ENCODE results near the gene DHCR24.
"Not testable (repeated sequence)": the region's sequence is repeated elsewhere in the genome, so short reads cannot be mapped to it uniquely, and the experiment has no call there.

The DHCR24 gene, protein sequence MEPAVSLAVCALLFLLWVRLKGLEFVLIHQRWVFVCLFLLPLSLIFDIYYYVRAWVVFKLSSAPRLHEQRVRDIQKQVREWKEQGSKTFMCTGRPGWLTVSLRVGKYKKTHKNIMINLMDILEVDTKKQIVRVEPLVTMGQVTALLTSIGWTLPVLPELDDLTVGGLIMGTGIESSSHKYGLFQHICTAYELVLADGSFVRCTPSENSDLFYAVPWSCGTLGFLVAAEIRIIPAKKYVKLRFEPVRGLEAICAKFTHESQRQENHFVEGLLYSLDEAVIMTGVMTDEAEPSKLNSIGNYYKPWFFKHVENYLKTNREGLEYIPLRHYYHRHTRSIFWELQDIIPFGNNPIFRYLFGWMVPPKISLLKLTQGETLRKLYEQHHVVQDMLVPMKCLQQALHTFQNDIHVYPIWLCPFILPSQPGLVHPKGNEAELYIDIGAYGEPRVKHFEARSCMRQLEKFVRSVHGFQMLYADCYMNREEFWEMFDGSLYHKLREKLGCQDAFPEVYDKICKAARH

GRCh38 chr1:54886724-54887664 lies at the start of gene DHCR24:
TSS of gene DHCR24 (minus strand) at chr1:54887195. CDS start at chr1:54887119, 76 bp downstream.
- DNase-seq (ENCODE audit: low read depth, low spot score), result peak; percentile 92

- DNase-seq (ENCODE audit: low read depth, low spot score), result no peak
These were observed 49.8 kb upstream of the DHCR24 start for GRCh38 chr1:54936791-54937190.

DNA sequence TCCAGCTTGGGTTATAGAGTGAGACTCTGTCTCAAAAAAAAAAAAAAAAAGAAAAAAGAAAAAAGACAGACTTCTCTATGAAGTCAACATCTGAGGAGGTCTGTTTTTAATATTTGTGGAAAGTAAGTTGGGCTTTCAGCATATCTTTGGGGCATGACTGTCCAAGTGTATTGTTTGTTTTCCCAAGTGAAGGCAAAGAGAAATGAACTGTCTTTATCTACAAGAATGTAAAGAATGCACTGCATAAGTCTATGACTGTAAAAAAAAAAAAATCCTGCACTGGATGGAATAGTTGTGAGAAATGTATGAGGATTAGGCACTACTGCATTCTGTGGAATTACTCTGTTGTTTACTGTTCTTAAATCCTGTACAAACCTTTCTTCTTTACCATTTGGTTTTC lies 47.9 kb upstream of the DHCR24 start:
- no peak for DNase-seq (ENCODE audit: low read depth, low spot score)

DNA sequence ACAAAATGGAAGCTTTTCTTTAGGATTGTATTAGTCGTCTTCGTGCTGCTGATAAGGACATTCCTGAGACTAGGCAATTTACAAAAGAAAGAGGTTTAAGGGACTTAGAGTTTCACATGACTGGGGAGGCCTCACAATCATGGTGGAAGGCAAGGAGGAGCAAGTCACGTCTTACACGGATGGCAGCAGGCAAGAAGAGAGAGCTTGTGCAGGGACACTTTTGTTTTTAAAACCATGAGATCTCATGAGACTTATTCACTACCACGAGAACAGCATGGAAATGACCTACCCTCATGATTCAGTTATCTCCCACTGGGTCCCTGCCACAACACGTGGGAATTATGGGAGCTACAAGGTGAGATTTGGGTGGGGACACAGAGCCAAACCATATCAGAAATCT lies 47.1 kb upstream of the DHCR24 start:
- not testable (repeated sequence) for DNase-seq (ENCODE audit: low read depth, low spot score)

DNA sequence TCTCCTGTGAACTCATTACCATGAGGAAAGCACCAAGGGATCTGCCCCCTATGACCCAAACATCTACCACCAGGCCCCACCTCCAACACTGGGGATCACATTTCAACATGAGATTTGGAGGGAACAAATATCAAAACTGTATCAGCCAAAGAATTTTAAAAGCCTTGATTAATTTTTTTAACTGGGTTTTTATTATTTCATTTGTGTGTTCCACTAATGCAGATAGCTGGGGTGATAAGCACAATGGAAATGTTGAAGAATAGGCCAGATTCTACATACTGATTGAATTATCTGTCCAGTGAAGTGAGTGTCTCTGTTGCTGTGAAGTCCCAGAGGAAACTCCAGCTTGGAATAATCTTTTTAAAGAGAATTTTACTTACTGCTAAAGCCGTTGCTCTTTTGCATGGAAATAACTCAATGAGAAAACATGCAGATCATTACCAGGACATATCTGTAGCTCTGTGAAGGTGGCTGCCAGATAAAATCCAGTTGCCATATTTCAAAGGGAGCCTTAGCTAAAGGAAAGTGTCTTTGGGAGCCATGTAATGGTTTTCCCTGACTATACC lies 44.4 kb upstream of the DHCR24 start:
- DNase-seq (ENCODE audit: low read depth, low spot score), result no peak

GRCh38 chr1:54929700-54930099 lies 42.7 kb upstream of the DHCR24 start:
- DNase-seq (ENCODE audit: low read depth, low spot score), result no peak

GRCh38 chr1:54928327-54928726 lies 41.3 kb upstream of the DHCR24 start:
- no peak for DNase-seq (ENCODE audit: low read depth, low spot score)

DNA sequence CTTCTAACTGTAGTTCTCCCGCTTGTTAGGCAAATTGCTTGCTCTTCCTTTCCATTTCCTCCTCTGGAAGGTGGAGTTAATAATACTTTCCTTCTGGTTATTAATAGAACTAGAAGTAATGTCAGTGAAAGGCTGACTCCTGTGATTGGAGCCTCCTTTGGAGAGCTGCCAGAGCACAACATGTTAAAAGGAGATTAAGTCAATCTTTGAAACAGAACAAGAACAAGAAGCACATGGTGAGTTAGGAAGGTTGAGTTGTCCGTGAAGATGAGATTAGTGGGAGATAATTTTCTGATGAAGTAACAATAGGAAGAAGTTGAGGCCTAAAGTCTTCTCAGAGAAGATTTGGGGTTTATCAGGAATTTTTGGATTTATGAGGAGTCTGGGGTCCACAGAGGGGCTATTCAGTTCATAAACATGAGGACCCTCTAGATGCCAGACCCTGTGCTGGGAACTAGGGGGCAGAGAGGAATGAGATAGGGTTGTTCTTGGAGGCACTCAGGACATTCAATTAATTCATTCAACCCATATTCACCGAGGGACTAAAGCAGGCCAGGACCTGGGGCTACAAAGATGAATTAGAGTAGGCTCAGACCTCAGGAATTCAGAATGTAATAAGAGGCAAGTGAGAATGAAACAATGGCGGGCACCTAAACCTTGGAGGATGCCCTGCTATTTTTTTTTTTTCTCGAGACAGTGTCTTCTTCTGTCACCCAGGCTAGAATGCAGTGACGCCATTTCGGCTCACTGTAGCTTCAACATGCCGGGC lies 40.7 kb upstream of the DHCR24 start:
- no peak for DNase-seq (ENCODE audit: low read depth, low spot score)

GRCh38 chr1:54926970-54927369 lies 40.0 kb upstream of the DHCR24 start:
- no peak for DNase-seq (ENCODE audit: low read depth, low spot score)

- no peak for DNase-seq (ENCODE audit: low read depth, low spot score)
These were observed 36.0 kb upstream of the DHCR24 start for GRCh38 chr1:54922921-54923421.

DNA sequence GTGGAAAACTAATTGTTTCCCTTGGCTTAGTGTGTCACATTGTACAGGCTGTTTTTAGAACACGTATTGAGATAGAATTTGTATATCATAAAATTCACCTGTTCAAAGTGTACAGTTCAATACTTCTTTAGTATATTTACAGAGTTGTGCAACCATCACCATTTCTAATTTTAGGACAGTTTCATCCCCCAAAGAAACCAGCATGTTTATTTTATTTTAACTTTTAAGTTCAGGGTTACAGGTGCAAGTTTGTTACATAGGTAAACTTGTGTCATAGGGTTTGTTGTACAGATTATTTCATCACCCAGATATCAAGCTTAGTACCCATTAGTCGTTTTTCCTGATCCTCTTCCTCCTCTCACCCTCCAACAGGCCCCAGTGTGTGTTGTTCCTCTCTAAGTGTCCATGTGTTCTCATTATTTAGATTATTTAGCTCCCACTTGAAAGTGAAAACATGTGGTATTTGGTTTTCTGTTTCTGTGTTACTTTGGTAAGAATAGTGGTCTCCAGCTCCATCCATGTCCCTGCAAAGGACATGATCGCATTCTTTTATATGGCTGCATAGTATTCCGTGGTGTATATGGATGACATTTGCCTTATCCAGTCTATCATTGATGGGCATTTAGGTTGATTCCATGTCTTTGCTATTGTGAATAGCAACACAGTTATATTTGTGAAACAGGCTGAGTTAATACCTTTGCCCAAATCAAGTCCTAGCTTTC lies 35.2 kb upstream of the DHCR24 start:
- DNase-seq (ENCODE audit: low read depth, low spot score), result no peak

DNA sequence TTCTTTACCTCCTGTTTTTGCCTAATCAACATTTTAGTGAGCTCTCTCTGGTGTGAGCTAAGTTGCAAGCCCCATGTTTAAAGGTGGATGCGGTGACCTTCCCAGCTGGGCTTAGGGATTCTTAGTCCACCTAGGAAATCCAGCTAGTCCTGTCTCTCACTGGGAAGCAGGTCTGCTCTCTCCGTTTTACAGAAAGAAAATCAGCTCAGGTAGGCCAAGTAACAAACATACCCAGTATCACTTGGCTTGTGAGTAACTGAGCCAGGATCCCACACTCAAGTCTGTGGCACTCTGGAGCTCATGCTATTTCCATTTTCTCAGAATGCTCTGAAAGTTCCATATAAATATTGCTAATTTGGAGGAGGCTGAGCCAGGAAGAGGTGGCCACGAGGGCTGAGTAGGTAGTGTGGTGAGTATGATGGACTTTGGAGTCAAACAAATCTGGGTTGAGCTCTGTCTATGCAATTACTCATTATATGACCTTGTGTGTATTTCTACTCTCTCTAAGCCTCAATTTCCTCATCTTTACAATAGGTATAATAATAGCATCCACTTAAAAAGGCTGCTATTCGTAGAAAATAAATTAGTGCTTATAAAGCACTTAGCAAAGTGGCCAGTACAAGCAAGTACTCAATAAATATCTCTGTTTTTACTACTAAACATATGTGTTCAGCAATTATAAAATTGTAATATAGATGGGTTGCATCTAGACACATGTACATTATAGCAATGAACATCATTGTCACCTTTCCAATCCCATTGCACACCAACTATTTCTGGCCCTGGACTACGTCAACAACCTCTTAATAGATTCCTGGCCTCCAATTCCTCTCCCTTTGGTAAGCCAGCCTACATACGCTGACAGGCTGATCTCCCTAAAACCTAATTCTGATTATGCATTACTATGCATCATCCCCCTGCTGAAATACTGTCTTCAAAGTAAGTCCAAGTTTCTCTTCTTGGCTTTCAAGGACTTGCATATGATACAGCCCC lies 32.7 kb upstream of the DHCR24 start:
- no peak for DNase-seq (ENCODE audit: low read depth, low spot score)

DNA sequence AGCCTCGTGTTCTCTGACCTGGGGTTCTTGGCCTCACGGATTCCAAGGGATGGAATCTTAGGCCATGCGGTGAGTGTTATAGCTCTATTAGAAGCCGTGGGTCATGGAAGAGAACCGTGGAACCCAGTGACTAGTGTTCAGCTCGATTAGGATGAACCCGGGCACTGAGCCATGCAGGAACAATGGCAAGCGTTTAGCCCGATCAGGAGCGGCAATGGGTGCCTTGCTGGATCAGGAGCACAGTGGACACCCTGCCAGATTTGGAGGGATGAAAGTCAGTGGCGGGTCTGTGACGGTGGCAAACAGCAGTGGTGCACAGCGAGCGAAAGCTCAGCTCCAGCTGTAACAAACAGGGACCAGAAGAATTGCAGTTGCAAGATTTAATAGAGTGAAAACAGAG lies 24.1 kb upstream of the DHCR24 start:
- DNase-seq (ENCODE audit: low read depth, low spot score), result not testable (repeated sequence)

- DNase-seq (ENCODE audit: low read depth, low spot score), result no peak
These were observed 19.6 kb upstream of the DHCR24 start for GRCh38 chr1:54906586-54906985.

GRCh38 chr1:54904476-54905048 lies 17.6 kb upstream of the DHCR24 start:
- no peak for DNase-seq (ENCODE audit: low read depth, low spot score)

GRCh38 chr1:54894271-54894670 lies 7.3 kb upstream of the DHCR24 start:
- no peak for DNase-seq (ENCODE audit: low read depth, low spot score)

- no peak for DNase-seq (ENCODE audit: low read depth, low spot score)
These were observed 5.6 kb upstream of the DHCR24 start for GRCh38 chr1:54892586-54892985.

DNA sequence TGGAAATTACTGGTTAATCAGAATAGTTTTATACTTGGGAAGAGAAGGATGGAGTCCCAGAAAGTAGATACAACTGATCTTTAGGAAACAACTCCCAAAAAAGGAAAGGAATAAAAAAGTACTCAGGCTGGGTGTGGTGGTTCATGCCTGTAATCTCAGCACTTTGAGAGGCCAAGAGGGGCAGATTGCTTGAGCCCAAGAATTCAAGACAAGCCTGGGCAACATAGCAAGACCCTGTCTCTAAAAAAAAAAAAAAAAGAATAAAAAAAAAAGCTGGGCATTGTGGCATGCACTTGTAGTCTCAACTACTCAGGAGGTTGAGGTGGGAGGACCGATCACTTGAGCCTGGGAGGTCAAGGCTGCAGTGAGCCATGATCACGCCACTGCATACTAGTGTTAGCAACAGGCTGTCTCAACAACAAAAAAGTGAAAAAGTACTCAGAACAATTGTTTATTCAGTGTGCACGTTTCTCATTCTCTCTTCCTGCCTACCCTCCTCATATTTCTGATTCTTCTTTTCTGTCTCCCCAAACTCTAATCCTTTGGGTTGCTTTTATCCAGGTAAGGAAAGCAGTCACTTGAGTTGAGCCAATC lies 2.2 kb upstream of the DHCR24 start:
- DNase-seq (ENCODE audit: low read depth, low spot score), result no peak
